ENCODE data around the gene CCDC157.

- TF ChIP-seq CTCF (IDR thresholded peaks at IDR 0.05) (no peak), POLR2A (IDR thresholded peaks at IDR 0.05) (no peak)
Measured at GRCh38 chr22:30326255-30326705, 30.5 kb upstream of the CCDC157 start.
